ENCODE measurements around the gene ILDR2. TPM values are rescaled to one million over a fixed set of nuclear protein-coding genes. Genes with fewer than 3 reads are reported as not detected.

The ILDR2 gene
- total RNA-seq: not detected in 2 replicates

GRCh38 chr1:166975361-166976129 lies at the start of gene ILDR2:
ILDR2 (minus strand) TSS chr1:166975540; CDS start chr1:166975268, 272 bp downstream.

GRCh38 chr1:166988974-166989515 lies 13.7 kb upstream of the ILDR2 start, which contains the start of gene MAEL:
MAEL (plus strand) TSS chr1:166989280; CDS start chr1:166989353, 73 bp downstream.

GRCh38 chr1:166875734-166876539 lies 99.4 kb downstream of the ILDR2 start, which contains the start of gene TADA1:
TADA1 (minus strand) TSS chr1:166876264; CDS start chr1:166876233, 31 bp downstream.

Other genes starting within 250 kb of the ILDR2 start
- 21.3 and 24.2 TPM in 2 replicates for gene POGK, start 136.1 kb downstream of the ILDR2 start, total RNA-seq
- gene TADA1, start 99.3 kb downstream of the ILDR2 start, total RNA-seq: 8.7 and 8.8 TPM in 2 replicates
- not detected in 2 replicates for gene MAEL, start 13.7 kb upstream of the ILDR2 start, total RNA-seq
- not detected in 2 replicates for gene GPA33, start 114.8 kb upstream of the ILDR2 start, total RNA-seq
- gene STYXL2, start 118.5 kb upstream of the ILDR2 start, total RNA-seq: not detected in 2 replicates
- 3.7 and 5.5 TPM in 2 replicates for gene POU2F1, start 245.3 kb upstream of the ILDR2 start, total RNA-seq